GM12892 (cell line): ENCODE measurements around the gene CLASRP.

Source experiments
- POLR2A ChIP-seq: IDR thresholded peaks from 2 replicates; pipeline ENCODE4 v1.6.1; 2011; ENCODE audit warnings: low read depth, low read length, control low read depth
- POLR2AphosphoS5 ChIP-seq: IDR thresholded peaks from 2 replicates; pipeline ENCODE4 v1.6.1; 2011; ENCODE audit warnings: low read depth, low read length, control low read depth
- TAF1 ChIP-seq: IDR thresholded peaks from 2 replicates; pipeline ENCODE4 v1.6.1; 2011; ENCODE audit warnings: low read depth, mild to moderate bottlenecking, control low read depth, low read length, borderline replicate concordance

GRCh38 chr19:45117671-45118070, 78.8 kb downstream of the CLASRP start:
- TF ChIP-seq TAF1, result no peak
- TF ChIP-seq POLR2A, result no peak
- no peak for TF ChIP-seq POLR2AphosphoS5
